Esophagus (tissue), 2 donors: ENCODE results near the gene ING5. TPM values are rescaled to one million over a fixed set of nuclear protein-coding genes. Genes with fewer than 3 reads are reported as not detected.

Source experiments
- H3K27ac ChIP-seq, 2 donors: one replicate each; pipeline ENCODE4 v1.5.1; 2013; ENCODE audit warnings: low read depth in 2 of 2, mild to moderate bottlenecking in 2 of 2, inconsistent platforms in 1 of 2, low read length in 1 of 2, moderate library complexity in 1 of 2
- H3K27me3 ChIP-seq, 2 donors: one replicate each; pipeline ENCODE4 v1.6.1; 2013; ENCODE audit warnings: low read length in 2 of 2, control low read depth in 1 of 2, mild to moderate bottlenecking in 1 of 2; ENCODE audit not compliant: insufficient read depth in 2 of 2, control insufficient read depth in 1 of 2
- H3K36me3 ChIP-seq, 2 donors: one replicate each; pipeline ENCODE4 v1.6.1; 2013; ENCODE audit warnings: low read length in 1 of 2; ENCODE audit not compliant: control insufficient read depth in 2 of 2, insufficient read depth in 2 of 2
- H3K4me1 ChIP-seq, 2 donors: one replicate each; pipeline ENCODE4 v1.6.1; 2013; ENCODE audit warnings: low read length in 1 of 2; ENCODE audit not compliant: control insufficient read depth in 2 of 2, insufficient read depth in 2 of 2
- H3K4me3 ChIP-seq, 2 donors: one replicate each; pipeline ENCODE4 v1.5.1; 2013; ENCODE audit warnings: low read length in 2 of 2, mild to moderate bottlenecking in 2 of 2, low read depth in 1 of 2, moderate library complexity in 1 of 2
- H3K9me3 ChIP-seq, 2 donors: one replicate each; pipeline ENCODE4 v1.6.1; 2013; ENCODE audit warnings: mild to moderate bottlenecking in 2 of 2, low read depth in 1 of 2, low read length in 1 of 2, moderate library complexity in 1 of 2; ENCODE audit not compliant: control insufficient read depth in 2 of 2, insufficient read depth in 1 of 2
- WGBS, 2 donors: extraction: QIAGEN DNeasy Blood & Tissue Kit; methylation state at CpG; one replicate each; pipeline ENCODE4 v1.1.7; 2013; 5-methylcytosine and 5-hydroxymethylcytosine counted together
- polyA plus RNA-seq, 2 donors: library from polyadenylated mRNA; stranded (reverse); fragments of 200-250 nt; gene quantifications; one replicate each; pipeline ENCODE4 v1.2.3, GENCODE V29; 2013
- donor health status: healthy with polysubstance abuse.
- donor health status: Bipolar disorder and iron deficiency.

Gene ING5
- polyA plus RNA-seq, 2 donors, result 15.6 to 36.2 TPM

DNA sequence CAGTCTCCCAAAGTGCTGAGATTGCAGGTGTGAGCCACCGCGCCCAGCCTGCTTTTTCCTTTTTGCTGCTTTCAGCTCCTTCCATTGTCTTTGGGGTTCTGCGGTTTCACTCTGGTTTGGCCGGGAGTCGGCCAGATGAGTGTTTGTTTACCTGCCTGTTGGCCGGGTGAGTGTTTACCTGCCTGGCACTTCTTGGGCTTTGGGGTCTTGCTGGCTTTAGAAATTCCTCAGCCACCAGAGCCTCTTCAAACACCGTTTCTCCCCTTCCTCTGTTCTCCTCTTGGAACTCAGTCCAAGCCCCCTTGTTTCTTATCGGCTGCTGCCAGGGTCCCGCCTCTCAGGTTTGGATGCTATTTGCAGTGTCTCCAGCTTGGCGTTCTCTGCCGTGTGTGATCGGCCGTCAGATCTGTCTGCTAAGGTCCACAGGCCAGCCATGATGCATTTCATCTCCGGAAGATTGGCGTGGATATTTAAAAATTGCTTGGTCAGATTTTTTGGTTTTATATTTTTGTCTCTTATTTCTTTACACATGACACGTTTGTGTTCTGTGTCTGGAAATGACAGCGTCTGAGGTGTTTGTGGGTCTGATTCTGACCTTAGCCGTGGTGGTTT lies 60.6 kb downstream of the ING5 start:
- 67 to 72% methylated on average over 18 of the region's 18 CpGs for WGBS, 2 donors
- peak overlapping the region in 1 of 2 donors; percentile 14 for H3K27ac ChIP-seq
- peaks cover 0 to 3% of the 10 kb centered on the region in 2 donors for H3K9me3 ChIP-seq
- no peaks in the 10 kb centered on the region for H3K4me1 ChIP-seq
- H3K36me3 ChIP-seq, result peaks cover 0 to 10% of the 10 kb centered on the region in 2 donors
- no peaks in the 10 kb centered on the region for H3K27me3 ChIP-seq
- no peak overlapping the region for H3K4me3 ChIP-seq

DNA sequence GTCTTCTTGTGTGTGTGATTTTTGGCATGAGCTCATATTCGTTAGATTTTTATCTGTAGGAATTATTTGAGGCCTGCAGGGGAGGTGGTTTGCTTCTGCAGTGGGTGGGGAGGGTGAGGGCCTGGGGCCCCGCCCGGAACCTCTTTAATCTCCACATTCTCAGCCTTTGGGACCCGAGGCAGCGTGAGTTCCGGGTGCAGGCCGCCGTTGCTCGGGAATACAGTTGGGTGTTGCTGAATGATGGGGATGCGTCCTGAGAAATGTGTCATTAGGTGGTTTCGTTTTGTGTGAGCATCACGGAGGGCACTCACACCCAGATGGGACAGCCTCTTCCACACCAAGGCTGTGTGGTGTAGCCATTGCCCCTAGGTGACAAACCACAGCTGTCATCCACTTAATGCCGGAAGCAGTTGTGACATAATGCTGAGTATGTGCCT lies 61.1 kb downstream of the ING5 start:
- no peak overlapping the region for H3K4me3 ChIP-seq
- peaks cover 0 to 3% of the 10 kb centered on the region in 2 donors for H3K9me3 ChIP-seq
- no peaks in the 10 kb centered on the region for H3K27me3 ChIP-seq
- no peak overlapping the region for H3K27ac ChIP-seq
- H3K4me1 ChIP-seq, result no peaks in the 10 kb centered on the region
- peaks cover 0 to 13% of the 10 kb centered on the region in 2 donors for H3K36me3 ChIP-seq
- WGBS, 2 donors, result 70 to 78% methylated on average over 13 of the region's 13 CpGs

DNA sequence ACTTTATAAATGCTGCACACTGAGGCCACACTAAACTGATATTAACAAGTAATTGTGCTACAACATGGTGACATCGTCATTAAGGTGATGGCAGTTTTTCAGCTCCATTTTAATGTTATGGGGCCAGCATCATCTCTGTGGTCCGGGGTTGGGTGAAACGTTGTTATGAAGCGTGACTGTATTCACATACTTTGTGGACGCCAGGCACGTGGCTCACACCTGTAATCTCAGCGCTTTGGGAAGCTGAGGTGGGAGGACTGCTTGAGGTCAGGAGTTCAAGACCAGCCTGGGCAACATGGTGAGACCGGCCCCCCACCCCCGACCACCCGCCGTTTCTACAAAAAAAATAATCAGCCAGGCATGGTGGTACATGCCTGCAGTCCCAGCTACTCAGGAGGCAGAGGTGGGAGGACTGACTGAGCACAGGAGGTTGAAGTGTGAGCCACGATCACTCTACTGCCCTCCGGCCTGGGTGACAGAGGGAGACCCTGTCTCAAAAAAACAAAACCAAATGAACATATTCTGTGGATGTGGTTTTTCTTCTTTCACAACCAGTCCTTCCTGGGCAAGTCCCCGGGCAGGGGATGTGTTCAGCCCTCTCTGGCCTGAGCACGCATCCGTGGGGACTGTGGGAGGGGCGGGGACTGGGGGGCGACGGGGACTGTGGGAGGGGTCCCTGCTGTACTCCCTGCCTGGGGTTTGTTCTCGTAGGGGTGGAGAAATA lies 61.9 kb downstream of the ING5 start:
- peaks cover 0 to 10% of the 10 kb centered on the region in 2 donors for H3K36me3 ChIP-seq
- peak overlapping the region; percentile 35 to 58 for H3K27ac ChIP-seq
- no peak overlapping the region for H3K4me3 ChIP-seq
- H3K27me3 ChIP-seq, result no peaks in the 10 kb centered on the region
- peaks cover 0 to 3% of the 10 kb centered on the region in 2 donors for H3K9me3 ChIP-seq
- 69 to 70% methylated on average over 20 of the region's 20 CpGs for WGBS, 2 donors
- H3K4me1 ChIP-seq, result no peaks in the 10 kb centered on the region

DNA sequence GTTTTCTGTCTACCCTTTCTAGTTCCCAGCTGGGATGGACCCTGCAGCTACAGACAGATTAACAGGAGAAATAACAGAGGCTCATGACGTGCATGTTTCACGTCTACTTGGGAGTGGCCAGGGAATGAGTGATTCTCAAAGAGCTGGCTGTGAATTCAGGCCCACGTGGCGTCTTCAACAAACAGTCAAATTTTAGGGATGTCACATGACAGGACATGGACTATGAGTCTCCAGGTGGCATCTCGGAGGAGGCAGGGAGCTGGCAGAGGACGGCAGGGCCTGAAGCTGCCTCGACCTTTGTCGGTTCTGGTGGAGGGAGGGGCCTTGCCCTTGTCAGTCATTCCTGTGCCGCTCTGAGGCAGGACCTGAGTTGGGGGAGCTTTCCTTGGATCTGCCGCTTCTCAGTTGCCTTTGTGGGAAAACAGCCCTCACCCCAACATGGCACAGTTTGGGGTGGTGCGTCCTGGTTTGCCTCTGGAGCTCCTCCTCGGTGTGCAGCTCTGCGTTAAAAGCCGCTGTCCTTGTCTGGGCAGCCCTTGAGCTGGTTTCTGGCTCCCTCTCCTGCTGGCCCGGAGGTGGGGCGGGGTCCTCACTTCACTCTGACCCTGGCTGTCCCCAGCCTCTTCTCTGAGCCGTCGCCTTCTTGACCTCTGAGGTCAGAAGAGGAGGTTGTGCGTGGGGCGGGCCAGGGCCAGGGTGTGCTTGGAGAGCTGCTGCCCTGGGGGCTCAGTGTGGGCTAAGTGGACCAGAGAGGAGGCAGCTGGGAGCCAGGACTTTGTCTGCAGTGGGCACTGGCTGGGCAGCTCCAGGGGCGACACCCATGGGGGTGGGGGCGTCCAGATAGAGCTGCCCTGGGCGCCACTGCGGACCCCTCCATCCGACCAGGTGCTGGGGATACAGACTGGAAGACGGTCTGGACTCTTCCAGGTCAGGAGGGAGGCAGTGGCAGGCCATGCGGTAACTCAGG lies 62.7 kb downstream of the ING5 start:
- Histone ChIP-seq H3K36me3 (peaks cover 0 to 10% of the 10 kb centered on the region in 2 donors), H3K27ac (no peak overlapping the region)
- 81 to 89% methylated on average over 27 of the region's 27 CpGs for WGBS, 2 donors

DNA sequence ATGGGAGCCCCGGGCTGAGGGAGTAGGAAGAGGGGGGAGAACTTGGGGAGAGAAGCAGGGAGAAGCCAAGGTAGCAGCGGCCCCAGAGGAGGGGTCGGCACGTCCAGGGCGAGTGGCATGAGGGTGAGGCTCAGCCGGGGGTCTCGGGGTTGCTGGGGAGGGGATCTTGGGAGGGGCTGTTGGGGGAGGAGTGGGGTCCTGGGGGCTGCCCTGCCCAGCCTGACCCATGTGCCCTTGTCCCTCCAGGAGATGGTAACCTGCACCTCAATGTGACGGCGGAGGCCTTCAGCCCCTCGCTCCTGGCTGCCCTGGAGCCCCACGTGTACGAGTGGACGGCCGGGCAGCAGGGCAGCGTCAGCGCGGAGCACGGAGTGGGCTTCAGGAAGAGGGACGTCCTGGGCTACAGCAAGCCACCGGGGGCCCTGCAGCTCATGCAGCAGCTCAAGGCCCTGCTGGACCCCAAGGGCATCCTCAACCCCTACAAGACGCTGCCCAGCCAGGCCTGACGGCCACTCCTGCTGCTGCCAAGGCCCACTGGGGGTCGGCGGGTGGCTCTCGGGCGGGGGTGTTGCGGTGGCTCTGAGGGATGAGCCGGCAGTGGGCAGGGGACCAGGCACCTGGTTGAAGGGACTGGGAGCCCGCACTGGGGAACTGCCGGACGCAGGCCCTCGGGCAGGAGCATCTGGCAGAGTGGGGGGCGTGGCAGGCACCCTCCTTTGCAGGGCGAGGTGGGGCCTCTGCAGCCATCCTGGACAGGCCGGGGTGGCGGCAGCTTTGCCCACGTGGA lies 65.8 kb downstream of the ING5 start:
- H3K36me3 ChIP-seq, result peaks cover 0 to 6% of the 10 kb centered on the region in 2 donors
- H3K27ac ChIP-seq, result no peak overlapping the region
- H3K4me1 ChIP-seq, result no peaks in the 10 kb centered on the region
- WGBS, 2 donors, result 87 to 88% methylated on average over 34 to 37 of the region's 37 CpGs
- no peaks in the 10 kb centered on the region for H3K27me3 ChIP-seq
- H3K9me3 ChIP-seq, result no peaks in the 10 kb centered on the region
- no peak overlapping the region for H3K4me3 ChIP-seq

More for the DNA sequence above, 62.7 kb downstream of the ING5 start:
- H3K9me3 ChIP-seq, result peaks cover 0 to 3% of the 10 kb centered on the region in 2 donors
- H3K4me1 ChIP-seq, result no peaks in the 10 kb centered on the region
- H3K27me3 ChIP-seq, result no peaks in the 10 kb centered on the region
- no peak overlapping the region for H3K4me3 ChIP-seq

DNA sequence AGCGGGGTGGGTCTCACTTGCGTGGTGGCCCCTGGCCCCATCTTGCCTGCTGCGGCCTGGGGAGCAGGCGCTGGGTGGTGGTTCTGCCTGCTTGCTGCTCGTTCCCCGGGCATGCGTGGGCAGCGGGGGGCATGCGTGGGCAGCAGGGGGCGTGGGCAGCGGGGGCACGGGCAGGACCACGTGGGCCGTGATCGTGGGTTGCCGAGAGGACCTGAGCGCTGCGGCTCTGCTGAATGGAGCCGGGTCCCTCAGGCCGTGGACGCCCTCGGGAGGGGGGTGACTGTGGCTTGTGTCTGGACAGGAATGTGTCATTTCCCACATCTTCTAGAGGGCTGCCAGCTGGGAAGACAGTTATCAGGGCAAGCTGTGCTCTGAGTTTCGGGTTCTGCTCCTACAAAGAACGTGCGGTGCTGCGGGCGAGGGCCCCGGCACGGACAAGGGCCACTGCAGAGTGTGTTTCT lies 66.4 kb downstream of the ING5 start:
- H3K36me3 ChIP-seq, result peaks cover 0 to 3% of the 10 kb centered on the region in 2 donors
- no peaks in the 10 kb centered on the region for H3K4me1 ChIP-seq
- H3K27ac ChIP-seq, result no peak overlapping the region
- no peaks in the 10 kb centered on the region for H3K27me3 ChIP-seq
- H3K4me3 ChIP-seq, result no peak overlapping the region
- 81 to 82% methylated on average over 29 of the region's 29 CpGs for WGBS, 2 donors
- H3K9me3 ChIP-seq, result no peaks in the 10 kb centered on the region

DNA sequence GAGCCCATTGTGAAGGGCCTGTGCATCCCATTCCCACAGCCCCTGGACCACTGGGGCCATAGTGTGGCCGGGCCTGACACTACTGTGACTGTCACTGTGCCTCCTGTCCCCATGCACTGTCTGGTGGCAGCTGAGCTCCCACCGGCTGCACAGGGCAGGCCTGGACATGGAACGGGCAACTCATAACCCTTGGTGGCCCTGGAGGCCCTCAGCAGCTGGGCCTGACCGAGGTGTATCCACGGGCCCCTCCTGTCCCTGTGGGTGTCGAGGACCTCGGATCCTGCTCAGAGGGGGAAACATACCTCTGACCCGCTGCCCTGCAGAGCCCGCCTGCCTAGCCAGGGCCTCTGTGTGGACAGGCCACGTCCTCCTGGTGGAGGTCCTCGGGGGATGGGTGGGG lies 67.0 kb downstream of the ING5 start:
- 91 to 93% methylated on average over 11 of the region's 11 CpGs for WGBS, 2 donors
- Histone ChIP-seq H3K27ac (no peak overlapping the region), H3K9me3 (no peaks in the 10 kb centered on the region), H3K36me3 (peaks cover 0 to 2% of the 10 kb centered on the region in 2 donors), H3K4me3 (no peak overlapping the region), H3K4me1 (no peaks in the 10 kb centered on the region), H3K27me3 (no peaks in the 10 kb centered on the region)

DNA sequence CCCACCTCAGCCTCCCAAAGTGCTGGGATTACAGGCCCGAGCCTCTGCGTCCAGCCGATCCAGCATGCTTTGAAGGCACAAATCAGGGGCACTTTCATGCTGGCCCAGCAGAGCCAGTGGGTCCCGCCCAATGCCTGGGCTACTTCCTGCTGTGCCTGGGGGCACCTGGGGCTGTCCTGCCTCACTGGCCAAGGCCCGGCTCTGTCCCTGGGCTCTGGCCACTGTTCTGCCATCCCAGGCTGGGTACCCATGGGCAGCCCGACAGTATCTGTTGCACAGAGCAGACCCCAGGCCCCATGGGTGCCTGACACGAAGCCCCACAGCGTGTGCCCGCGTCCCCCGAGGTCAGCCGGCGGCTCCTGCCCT lies 68.0 kb downstream of the ING5 start:
- H3K36me3 ChIP-seq, result peaks cover 0 to 2% of the 10 kb centered on the region in 2 donors
- 82 to 83% methylated on average over 13 of the region's 13 CpGs for WGBS, 2 donors

More for the DNA sequence above, 68.0 kb downstream of the ING5 start:
- Histone ChIP-seq H3K4me3 (no peak overlapping the region), H3K9me3 (no peaks in the 10 kb centered on the region), H3K4me1 (peaks cover 0 to 8% of the 10 kb centered on the region in 2 donors), H3K27ac (no peak overlapping the region), H3K27me3 (no peaks in the 10 kb centered on the region)
